RPMI7951 (cell line): ENCODE measurements around the gene ITGAD. TPM values are rescaled to one million over a fixed set of nuclear protein-coding genes. Genes with fewer than 3 reads are reported as not detected.
A peak's percentile ranks its signal among the peaks of the same experiment; 100 is the strongest.
"Not testable (repeated sequence)": the region's sequence is repeated elsewhere in the genome, so short reads cannot be mapped to it uniquely, and the experiment has no call there.

Source experiments
- DNase-seq: peaks from one replicate; pipeline ENCODE4 v3.0.0-alpha.2; 2012; ENCODE audit warnings: low read depth
- total RNA-seq: library from RNA; depleted of rRNA; stranded (reverse); fragments of >200 nt; shearing (Covaris generic); gene quantifications from 2 replicates; pipeline ENCODE4 v1.2.3, GENCODE V29; 2014

The ITGAD gene
- total RNA-seq, 1 experiment from 2014 or later: not detected

GRCh38 chr16:31429796-31430195 is 36.7 kb downstream of the ITGAD start:
- no peak for DNase-seq

DNA sequence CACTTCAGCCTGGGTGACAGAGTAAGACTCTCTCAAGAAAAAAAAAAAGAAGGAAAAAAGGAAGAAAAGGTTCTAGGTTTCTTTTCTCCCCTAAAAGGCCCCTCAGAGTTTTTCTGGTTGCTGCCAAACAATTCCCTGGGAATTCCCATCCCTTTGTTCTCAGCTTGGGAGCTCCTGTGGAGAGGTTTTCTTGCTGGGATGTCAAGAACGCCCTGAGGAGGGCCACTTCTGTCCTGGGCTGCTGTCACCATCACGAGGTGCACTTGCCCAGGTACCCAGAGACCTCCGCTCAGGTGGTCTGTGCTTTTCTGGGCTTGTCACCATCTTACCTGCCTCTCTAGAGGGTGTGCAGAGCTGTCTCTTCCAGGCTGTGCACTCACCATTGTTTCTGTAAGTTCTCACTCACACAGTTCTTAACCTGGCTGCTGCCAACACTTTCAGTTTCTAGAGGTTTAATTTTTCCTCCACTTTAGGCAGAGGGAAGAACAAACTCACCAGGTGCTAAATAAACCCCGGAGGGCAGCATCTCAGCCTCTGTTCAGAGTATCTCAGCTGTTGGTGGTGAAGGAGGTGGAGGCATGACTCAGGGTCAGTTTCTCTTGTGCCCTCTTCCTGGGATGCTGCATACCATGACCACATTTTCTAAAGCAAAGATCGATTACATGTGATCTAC is 37.4 kb downstream of the ITGAD start:
- DNase-seq: no peak

GRCh38 chr16:31435341-31436220 is 42.4 kb downstream of the ITGAD start:
- no peak for DNase-seq

- no peak for DNase-seq
Measured at GRCh38 chr16:31436221-31437045, 43.3 kb downstream of the ITGAD start.

DNA sequence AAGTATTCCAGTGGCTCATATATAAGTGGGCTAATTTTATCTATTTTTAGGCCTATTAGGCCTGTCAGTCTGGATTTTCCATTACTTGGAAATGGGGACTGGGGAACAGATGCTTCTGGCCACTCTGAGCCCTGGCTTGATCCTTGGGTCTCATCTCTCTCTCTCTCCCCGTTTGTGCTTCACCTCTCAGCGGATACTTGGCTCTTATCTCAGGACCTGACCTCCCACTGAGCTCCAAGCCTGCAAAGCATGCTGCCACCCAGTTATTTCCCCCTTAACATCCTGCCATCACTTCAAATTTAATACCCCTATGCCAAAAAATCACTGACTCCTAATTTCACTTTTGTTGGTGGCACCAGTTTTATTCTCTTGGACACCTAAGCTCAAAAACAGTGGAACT is 45.3 kb downstream of the ITGAD start:
- no peak for DNase-seq

GRCh38 chr16:31439023-31439422 is 45.9 kb downstream of the ITGAD start:
- DNase-seq: not testable (repeated sequence)

DNA sequence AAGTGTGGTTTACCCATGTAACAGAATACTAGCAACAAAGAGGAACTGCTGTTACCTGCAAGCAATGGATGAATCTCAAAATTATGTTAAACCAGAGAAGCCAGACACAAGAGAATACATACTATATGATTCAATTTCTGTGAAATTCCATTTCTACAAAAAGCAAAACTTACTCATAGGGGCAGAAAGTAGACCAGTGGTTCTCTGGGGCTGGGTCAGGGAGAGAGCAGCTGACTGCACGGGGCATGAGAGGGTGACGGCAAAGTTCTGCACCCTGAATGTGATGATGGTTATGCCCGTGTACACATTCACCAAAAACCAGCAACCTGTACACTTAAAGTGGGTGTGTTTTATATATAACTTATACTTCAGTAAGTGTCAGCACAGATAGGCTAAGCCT is 46.4 kb downstream of the ITGAD start:
- DNase-seq: no peak

DNA sequence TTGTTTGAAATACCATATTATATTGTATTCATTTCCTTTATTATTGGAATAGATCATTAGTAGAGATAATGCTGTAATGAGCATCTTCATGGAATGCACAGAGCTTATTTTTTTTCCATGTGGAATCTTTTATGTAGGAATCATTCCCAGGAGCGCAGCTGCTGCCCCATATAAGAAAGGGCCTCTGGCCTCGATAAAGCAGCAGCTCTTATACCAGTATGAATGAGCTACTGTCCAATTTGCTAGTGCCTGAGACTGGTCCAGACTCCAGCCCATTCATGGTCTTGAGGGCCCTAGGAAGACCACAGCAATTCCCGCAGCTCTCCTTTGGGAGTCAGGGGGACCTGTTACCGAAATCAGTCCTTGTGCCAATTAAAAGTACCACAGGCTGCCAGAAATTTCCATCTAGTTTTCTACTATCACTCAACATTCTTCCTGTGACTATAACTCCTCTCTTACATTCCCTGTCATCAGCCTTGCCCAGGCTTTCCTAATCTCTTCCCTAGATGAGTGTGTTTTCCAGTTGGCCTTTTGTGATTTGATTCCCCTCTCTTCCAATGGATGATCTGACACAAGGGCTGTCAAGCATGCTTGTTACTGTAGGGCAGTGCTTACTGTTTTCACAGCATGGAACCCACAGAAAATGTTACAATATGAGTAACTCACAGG is 47.5 kb downstream of the ITGAD start:
- no peak for DNase-seq

- no peak for DNase-seq
Measured at GRCh38 chr16:31441956-31442355, 48.8 kb downstream of the ITGAD start.

- not testable (repeated sequence) for DNase-seq
Measured at GRCh38 chr16:31445931-31446330, 52.8 kb downstream of the ITGAD start.

- no peak for DNase-seq
Measured at GRCh38 chr16:31451201-31451600, 58.1 kb downstream of the ITGAD start.

- DNase-seq: peak; percentile 46
Measured at GRCh38 chr16:31451681-31452351, 58.7 kb downstream of the ITGAD start.

- peak; percentile 84 for DNase-seq
Measured at GRCh38 chr16:31452631-31453106, 59.5 kb downstream of the ITGAD start.

GRCh38 chr16:31453255-31454204 is 60.4 kb downstream of the ITGAD start:
- no peak for DNase-seq

- no peak for DNase-seq
Measured at GRCh38 chr16:31455601-31456314, 62.6 kb downstream of the ITGAD start.

- DNase-seq: no peak
Measured at GRCh38 chr16:31456988-31457360, 63.8 kb downstream of the ITGAD start.

GRCh38 chr16:31458073-31458843 is 65.1 kb downstream of the ITGAD start:
- peak; percentile 78 for DNase-seq
